K562 (cell line): ENCODE measurements around the gene ZNF701. TPM values are rescaled to one million over a fixed set of nuclear protein-coding genes. Genes with fewer than 3 reads are reported as not detected.

Source experiments
- AFF4 ChIP-seq: sonication (generic); formaldehyde crosslinking; IDR thresholded peaks from 2 replicates; pipeline ENCODE4 v1.8.0; 2023; ENCODE audit warnings: mild to moderate bottlenecking, missing genetic modification reagents
- CBFA2T2 ChIP-seq: fragments of 450-650 bp; conservative IDR thresholded peaks from 2 replicates; pipeline ENCODE4 v1.6.1; 2017; ENCODE audit warnings: mild to moderate bottlenecking
- ELK1 ChIP-seq: sonication (generic); formaldehyde crosslinking; IDR thresholded peaks from 2 replicates; pipeline ENCODE4 v1.8.1; 2022; ENCODE audit warnings: missing genetic modification reagents
- ETS2 ChIP-seq: IDR thresholded peaks from 2 replicates; pipeline ENCODE4 v1.6.1; 2016; ENCODE audit warnings: borderline replicate concordance, missing genetic modification characterization, mild to moderate bottlenecking, moderate library complexity, missing compliant biosample characterization; ENCODE audit not compliant: poor library complexity, severe bottlenecking
- ETV1 ChIP-seq: fragments of 450-650 bp; conservative IDR thresholded peaks from 2 replicates; pipeline ENCODE4 v1.6.1; 2016; ENCODE audit warnings: missing genetic modification characterization, control low read depth, low read depth, missing compliant biosample characterization
- EWSR1 ChIP-seq: fragments of 450-650 bp; IDR thresholded peaks from 2 replicates; pipeline ENCODE4 v1.6.1; 2018; ENCODE audit warnings: borderline replicate concordance, mild to moderate bottlenecking, low read depth, moderate library complexity; ENCODE audit not compliant: partially characterized antibody
- HDAC1 ChIP-seq, 2 experiments: fragments of 450-650 bp; IDR thresholded peaks; 2 replicates each; pipeline ENCODE4 v1.6.1; 2016 to 2017; ENCODE audit warnings: inconsistent platforms in 1 of 2, mild to moderate bottlenecking in 1 of 2, moderate library complexity in 1 of 2
- KDM5B ChIP-seq: fragments of 200-600 bp; sonication (generic); IDR thresholded peaks from 2 replicates; pipeline ENCODE4 v1.6.1; 2012; ENCODE audit warnings: low read depth, mild to moderate bottlenecking, moderate library complexity, low read length, control low read depth, inconsistent platforms; ENCODE audit not compliant: insufficient replicate concordance
- KLF6 ChIP-seq: fragments of 250-450 bp; sonication (Bioruptor Pico); IDR thresholded peaks from 2 replicates; pipeline ENCODE4 v1.4.0; 2020; ENCODE audit warnings: mild to moderate bottlenecking, moderate library complexity, borderline replicate concordance
- LARP7 ChIP-seq: fragments of 450-650 bp; IDR thresholded peaks from 2 replicates; pipeline ENCODE4 v1.6.1; 2016
- MYBL2 ChIP-seq, 2 experiments: fragments of 450-650 bp in 1 of 2; sonication (generic) in 1 of 2; formaldehyde crosslinking in 1 of 2; IDR thresholded peaks; 2 replicates each; pipeline versions ENCODE4 v1.6.1 to v1.8.1; 2017 to 2022; ENCODE audit warnings: borderline replicate concordance in 1 of 2, inconsistent platforms in 1 of 2, low read depth in 1 of 2, mild to moderate bottlenecking in 1 of 2, missing genetic modification reagents in 1 of 2, moderate library complexity in 1 of 2
- NELFE ChIP-seq: IDR thresholded peaks from 2 replicates; pipeline ENCODE4 v1.6.1; 2011; ENCODE audit warnings: mild to moderate bottlenecking; ENCODE audit not compliant: insufficient read depth, insufficient read length
- PHF20 ChIP-seq: fragments of 450-650 bp; IDR thresholded peaks from 2 replicates; pipeline ENCODE4 v1.6.1; 2018; ENCODE audit not compliant: partially characterized antibody
- SP2 ChIP-seq: IDR thresholded peaks from 2 replicates; pipeline ENCODE4 v1.6.1; 2011; ENCODE audit warnings: mild to moderate bottlenecking, low read depth, low read length, moderate library complexity; ENCODE audit not compliant: poor library complexity, severe bottlenecking; ENCODE audit errors: extremely low read depth
- THAP12 ChIP-seq: fragments of 250-450 bp; sonication (Bioruptor Pico); IDR thresholded peaks from 2 replicates; pipeline ENCODE4 v1.9.0; 2021; ENCODE audit warnings: mild to moderate bottlenecking, inconsistent platforms
- U2AF1 ChIP-seq: fragments of 200-400 bp; formaldehyde crosslinking; optimal IDR thresholded peaks from 2 replicates; pipeline ENCODE3; 2017; ENCODE audit warnings: mild to moderate bottlenecking, low read depth, low read length, moderate library complexity
- ZNF146 ChIP-seq: IDR thresholded peaks from one replicate; pipeline ENCODE4 v1.6.1; 2018; ENCODE audit warnings: missing compliant biosample characterization; ENCODE audit not compliant: unreplicated experiment
- polyA plus RNA-seq, 8 experiments: library from polyadenylated mRNA; depleted of rRNA in 4 of 8; stranded (reverse) in 5 of 8; unstranded in 3 of 8; fragments of >200 nt; fragmentation: Nextera tagmentation in 2 of 8; fragmentation: Illumina TruSeq in 1 of 8; extraction: Ambion mirVana in 2 of 8; extraction: Trizol in 1 of 8; gene quantifications; 2 replicates each; pipeline versions ENCODE4 v1.2.1 to v1.2.3, GENCODE V29; 2011 to 2014; ENCODE audit warnings: inconsistent platforms in 1 of 8, missing spikeins in 1 of 8
- total RNA-seq, 7 experiments: library from RNA; depleted of rRNA in 6 of 7; stranded (reverse); fragments of >200 nt in 6 of 7; fragmentation: Illumina TruSeq in 2 of 7; extraction: Trizol in 2 of 7; gene quantifications; 2 replicates each; pipeline versions ENCODE4 v1.2.1 to v1.2.3, GENCODE V29; 2011 to 2021; ENCODE audit warnings: low replicate concordance in 1 of 7
- TF ChIP-seq, protein P1 (sequence below): IDR thresholded peaks from 2 replicates; pipeline ENCODE4 v1.6.1; 2011; ENCODE audit warnings: borderline replicate concordance, low read depth, mild to moderate bottlenecking, moderate library complexity, low read length; ENCODE audit not compliant: insufficient read depth, poor library complexity, severe bottlenecking

Gene ZNF701
- total and polyA plus RNA-seq, 9 of the 15 experiments (the other 6 are each of a cell fraction or from before 2014, with no cell fraction given): 5.3 to 15.9 (median 10.1) TPM

- TF ChIP-seq KDM5B (no peak), KLF6 (CRISPR knock-in tag) (no peak), THAP12 (CRISPR knock-in tag) (no peak), LARP7 (no peak), SP2 (no peak), EWSR1 (no peak), ZNF146 (CRISPR knock-in tag) (no peak), AFF4 (CRISPR knock-in tag) (no peak), ETS2 (tag) (no peak), MYBL2 (IDR thresholded peaks at IDR 0.05; ENCODE audit: low read depth) (no peak), MYBL2 (CRISPR knock-in tag; IDR thresholded peaks at IDR 0.05; ENCODE audit: borderline replicate concordance) (no peak), U2AF1 (no peak), CBFA2T2 (peak; percentile 55), ETV1 (no peak), PHF20 (no peak), ELK1 (CRISPR knock-in tag) (no peak), HDAC1 (IDR thresholded peaks at IDR 0.05) (no peak), NELFE (no peak)
- TF ChIP-seq, protein P1, sequence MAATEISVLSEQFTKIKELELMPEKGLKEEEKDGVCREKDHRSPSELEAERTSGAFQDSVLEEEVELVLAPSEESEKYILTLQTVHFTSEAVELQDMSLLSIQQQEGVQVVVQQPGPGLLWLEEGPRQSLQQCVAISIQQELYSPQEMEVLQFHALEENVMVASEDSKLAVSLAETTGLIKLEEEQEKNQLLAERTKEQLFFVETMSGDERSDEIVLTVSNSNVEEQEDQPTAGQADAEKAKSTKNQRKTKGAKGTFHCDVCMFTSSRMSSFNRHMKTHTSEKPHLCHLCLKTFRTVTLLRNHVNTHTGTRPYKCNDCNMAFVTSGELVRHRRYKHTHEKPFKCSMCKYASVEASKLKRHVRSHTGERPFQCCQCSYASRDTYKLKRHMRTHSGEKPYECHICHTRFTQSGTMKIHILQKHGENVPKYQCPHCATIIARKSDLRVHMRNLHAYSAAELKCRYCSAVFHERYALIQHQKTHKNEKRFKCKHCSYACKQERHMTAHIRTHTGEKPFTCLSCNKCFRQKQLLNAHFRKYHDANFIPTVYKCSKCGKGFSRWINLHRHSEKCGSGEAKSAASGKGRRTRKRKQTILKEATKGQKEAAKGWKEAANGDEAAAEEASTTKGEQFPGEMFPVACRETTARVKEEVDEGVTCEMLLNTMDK: no peak
These were observed 56.8 kb downstream of the ZNF701 start (continued) for GRCh38 chr19:52626915-52627314.
